Parathyroid adenoma (tissue), 2 donors: ENCODE results near the gene MRPL54.

Experiments used
- H2AFZ ChIP-seq: fragments of 300-600 bp; sonication (generic); one replicate; pipeline ENCODE4 v1.7.0; 2017; ENCODE audit warnings: antibody characterized with exemption, mild to moderate bottlenecking
- H3K27ac ChIP-seq: fragments of 300-600 bp; sonication (generic); one replicate; pipeline ENCODE4 v1.7.0; 2017
- H3K27me3 ChIP-seq: fragments of 300-600 bp; sonication (generic); one replicate; pipeline ENCODE4 v1.7.0; 2017; ENCODE audit warnings: low read length; ENCODE audit not compliant: control insufficient read depth, insufficient read depth
- H3K36me3 ChIP-seq: fragments of 300-600 bp; sonication (generic); one replicate; pipeline ENCODE4 v1.7.0; 2017; ENCODE audit warnings: low read length; ENCODE audit not compliant: control insufficient read depth, insufficient read depth
- H3K4me1 ChIP-seq: fragments of 300-600 bp; sonication (generic); one replicate; pipeline ENCODE4 v1.7.0; 2017; ENCODE audit warnings: control low read depth
- H3K4me2 ChIP-seq: fragments of 300-600 bp; sonication (generic); one replicate; pipeline ENCODE4 v1.7.0; 2017; ENCODE audit warnings: low read length
- H3K4me3 ChIP-seq: fragments of 300-600 bp; sonication (generic); one replicate; pipeline ENCODE4 v1.7.0; 2017; ENCODE audit warnings: low read depth, low read length
- H3K79me2 ChIP-seq: fragments of 300-600 bp; sonication (generic); one replicate; pipeline ENCODE4 v1.7.0; 2017; ENCODE audit warnings: control low read depth
- H3K9ac ChIP-seq: fragments of 300-600 bp; sonication (generic); one replicate; pipeline ENCODE4 v1.7.0; 2017; ENCODE audit warnings: mild to moderate bottlenecking
- H3K9me3 ChIP-seq: fragments of 300-600 bp; sonication (generic); one replicate; pipeline ENCODE4 v1.7.0; 2017; ENCODE audit warnings: low read length; ENCODE audit not compliant: control insufficient read depth
- TF ChIP-seq, protein P1 (sequence below): fragments of 300-600 bp; sonication (generic); IDR thresholded peaks from one replicate; pipeline ENCODE4 v1.7.0; 2017; ENCODE audit warnings: antibody characterized with exemption, mild to moderate bottlenecking
- donor health status: primary hyperparathyroidism.

MRPL54 gene

DNA sequence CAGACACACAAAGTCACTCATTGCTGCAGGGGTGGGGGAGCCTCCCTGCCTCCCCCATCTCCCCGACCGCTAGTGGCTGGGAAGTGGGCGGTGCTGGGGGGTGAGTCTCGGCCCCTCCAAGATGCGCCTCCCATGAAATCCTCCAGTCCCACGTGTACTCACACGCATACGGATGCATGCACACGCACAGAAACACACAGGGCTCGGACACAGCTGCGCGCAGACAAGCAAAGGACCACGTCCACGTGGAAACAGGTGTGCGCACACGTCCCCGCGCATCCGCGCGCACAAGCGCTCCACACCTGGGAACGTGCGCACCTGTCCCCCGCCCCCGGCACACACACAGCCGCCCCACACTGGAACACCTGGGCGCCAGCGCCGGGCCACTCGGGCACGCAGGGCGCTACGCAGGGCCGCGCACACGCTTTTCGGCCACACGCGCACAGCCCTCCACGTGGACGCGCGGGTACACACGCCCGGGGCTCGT is 23.0 kb downstream of the MRPL54 start:
- H3K27ac ChIP-seq, result no peak overlapping the region
- H2AFZ ChIP-seq, result peak overlapping the region; percentile 46
- no peak overlapping the region for H3K4me3 ChIP-seq
- no peak overlapping the region for H3K9ac ChIP-seq
- H3K36me3 ChIP-seq, result no peaks in the 10 kb centered on the region
- H3K27me3 ChIP-seq, result no peaks in the 10 kb centered on the region
- peak overlapping the region; percentile 9 for H3K4me2 ChIP-seq
- H3K9me3 ChIP-seq, result no peaks in the 10 kb centered on the region
- no peaks in the 10 kb centered on the region for H3K4me1 ChIP-seq
- TF ChIP-seq, protein P1, sequence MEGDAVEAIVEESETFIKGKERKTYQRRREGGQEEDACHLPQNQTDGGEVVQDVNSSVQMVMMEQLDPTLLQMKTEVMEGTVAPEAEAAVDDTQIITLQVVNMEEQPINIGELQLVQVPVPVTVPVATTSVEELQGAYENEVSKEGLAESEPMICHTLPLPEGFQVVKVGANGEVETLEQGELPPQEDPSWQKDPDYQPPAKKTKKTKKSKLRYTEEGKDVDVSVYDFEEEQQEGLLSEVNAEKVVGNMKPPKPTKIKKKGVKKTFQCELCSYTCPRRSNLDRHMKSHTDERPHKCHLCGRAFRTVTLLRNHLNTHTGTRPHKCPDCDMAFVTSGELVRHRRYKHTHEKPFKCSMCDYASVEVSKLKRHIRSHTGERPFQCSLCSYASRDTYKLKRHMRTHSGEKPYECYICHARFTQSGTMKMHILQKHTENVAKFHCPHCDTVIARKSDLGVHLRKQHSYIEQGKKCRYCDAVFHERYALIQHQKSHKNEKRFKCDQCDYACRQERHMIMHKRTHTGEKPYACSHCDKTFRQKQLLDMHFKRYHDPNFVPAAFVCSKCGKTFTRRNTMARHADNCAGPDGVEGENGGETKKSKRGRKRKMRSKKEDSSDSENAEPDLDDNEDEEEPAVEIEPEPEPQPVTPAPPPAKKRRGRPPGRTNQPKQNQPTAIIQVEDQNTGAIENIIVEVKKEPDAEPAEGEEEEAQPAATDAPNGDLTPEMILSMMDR, result no peak
- H3K79me2 ChIP-seq, result no peaks in the 10 kb centered on the region

DNA sequence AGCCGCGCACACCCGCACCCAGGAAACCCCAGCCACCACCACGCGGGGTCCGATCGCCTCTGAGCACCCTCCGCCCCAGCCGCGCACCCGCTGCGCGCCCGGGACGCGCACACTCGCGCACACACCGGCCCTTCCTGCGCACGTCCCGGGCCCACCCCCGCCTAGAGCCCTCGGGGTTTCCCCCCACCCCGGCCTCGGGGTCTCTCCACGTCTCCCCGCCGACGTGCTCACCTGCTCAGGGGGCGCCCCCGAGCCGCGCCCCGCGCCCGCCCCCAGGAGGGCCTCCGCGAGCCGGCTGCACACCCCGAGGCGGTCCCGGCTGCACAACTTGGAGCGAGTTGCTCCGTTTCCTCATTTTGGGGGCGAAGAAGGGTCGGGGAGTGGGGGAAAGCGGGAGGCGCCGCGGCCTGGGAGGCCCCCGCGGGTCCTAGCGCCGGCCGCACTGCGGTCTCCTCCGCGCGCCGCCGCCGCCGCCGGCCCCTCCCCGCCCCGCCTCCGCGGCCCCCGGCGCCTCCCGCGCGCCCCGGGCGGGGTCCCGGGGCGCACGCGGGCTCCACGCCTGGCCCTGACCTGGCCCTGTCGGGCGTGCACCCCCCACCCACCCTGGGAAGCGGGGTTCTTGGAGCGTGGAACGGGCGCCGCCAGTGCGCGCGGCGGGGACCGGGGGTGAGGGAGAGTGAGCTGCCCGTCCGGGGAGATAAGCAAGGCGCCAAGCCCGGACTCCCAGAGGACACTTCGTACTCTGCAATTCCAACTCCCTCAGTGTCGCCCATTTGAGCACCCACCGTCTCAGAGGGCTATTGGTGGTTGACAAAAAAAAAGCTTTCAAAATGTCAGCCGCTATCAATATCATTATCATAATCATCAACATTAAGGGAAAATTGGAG is 23.7 kb downstream of the MRPL54 start, which contains the start of gene MATK:
Gene MATK (minus strand): TSS at position 444 of the 887 bp plus-strand sequence. CDS start 1,246 bp downstream, outside the sequence.
- Histone ChIP-seq H2AFZ (peak within 1 kb of the TSS; percentile 46), H3K27me3 (no peaks in the 10 kb centered on the region), H3K36me3 (no peaks in the 10 kb centered on the region), H3K9ac (no peak within 1 kb of the TSS), H3K79me2 (no peaks in the 10 kb centered on the region), H3K4me2 (peak within 1 kb of the TSS; percentile 9), H3K4me1 (no peaks in the 10 kb centered on the region), H3K9me3 (no peaks in the 10 kb centered on the region), H3K27ac (no peak within 1 kb of the TSS), H3K4me3 (no peak within 1 kb of the TSS)
- TF ChIP-seq, protein P1, result no peak

DNA sequence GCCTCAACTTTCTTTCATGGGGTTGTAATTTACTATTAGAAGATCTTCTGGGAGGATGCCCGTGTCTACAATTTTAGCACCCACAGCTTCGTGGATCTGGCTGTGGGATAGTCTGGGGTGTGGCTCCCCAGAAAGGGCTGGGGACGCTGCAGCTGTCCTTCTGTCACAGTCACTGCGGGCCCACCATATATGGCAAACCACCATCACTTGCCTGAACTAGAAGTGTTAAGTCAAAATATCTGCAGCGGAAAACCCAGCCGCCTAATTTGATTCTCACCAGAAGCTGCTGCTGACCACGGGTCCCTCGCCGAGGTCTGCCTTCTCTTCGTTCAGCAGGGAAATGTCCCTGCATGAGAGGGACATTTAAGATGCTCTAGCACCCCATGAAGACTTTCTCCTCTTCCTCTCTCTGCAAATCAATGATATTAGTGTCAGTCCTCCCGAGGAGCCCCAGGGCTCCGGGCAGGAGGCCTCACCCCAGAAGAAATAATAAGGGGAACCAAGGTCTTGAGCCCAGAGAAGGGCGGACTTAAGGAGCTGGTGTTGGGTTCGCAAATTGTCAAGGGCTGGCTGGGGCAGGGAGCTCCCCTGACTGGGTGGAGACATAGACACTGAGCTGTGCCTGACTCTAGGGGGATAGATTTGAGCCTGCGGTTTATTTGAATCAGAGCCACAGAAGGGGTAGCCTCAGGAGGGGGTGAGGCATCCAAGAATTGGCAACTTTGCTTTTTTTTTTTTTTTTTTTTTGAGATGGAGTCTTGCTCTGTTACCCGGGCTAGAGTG is 26.7 kb downstream of the MRPL54 start:
- Histone ChIP-seq H3K79me2 (no peaks in the 10 kb centered on the region), H3K4me2 (no peak overlapping the region), H3K27ac (no peak overlapping the region), H3K4me1 (no peaks in the 10 kb centered on the region), H3K9ac (no peak overlapping the region), H3K36me3 (no peaks in the 10 kb centered on the region), H3K4me3 (no peak overlapping the region), H3K9me3 (no peaks in the 10 kb centered on the region), H3K27me3 (no peaks in the 10 kb centered on the region), H2AFZ (no peak overlapping the region)
- TF ChIP-seq, protein P1, result no peak

DNA sequence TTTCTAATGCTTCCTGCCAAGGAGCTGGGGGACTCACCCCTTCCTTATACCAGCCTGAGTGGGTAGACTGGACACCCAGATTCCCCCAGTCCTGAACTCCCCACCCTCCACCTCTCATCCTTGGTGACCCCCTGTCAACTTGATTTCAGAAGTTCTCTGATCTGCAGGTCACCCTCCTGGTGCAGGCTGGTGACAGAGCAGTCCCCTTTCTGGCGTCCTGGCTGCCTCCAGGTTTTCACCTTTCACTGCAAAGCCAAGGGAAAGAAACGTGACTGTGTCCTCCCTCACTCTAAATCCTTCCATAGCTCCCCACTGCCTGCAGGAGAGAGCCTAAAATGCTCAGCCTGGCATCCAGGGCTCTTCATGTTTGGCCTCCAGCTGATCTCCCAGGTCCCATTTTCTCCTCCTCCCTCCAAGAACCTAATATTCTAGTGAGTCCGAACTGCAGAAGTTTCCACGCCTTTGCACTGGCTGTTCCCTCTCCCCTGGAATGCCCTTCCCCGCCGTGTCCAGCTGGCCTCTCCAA is 27.8 kb downstream of the MRPL54 start:
- Histone ChIP-seq H3K4me1 (no peaks in the 10 kb centered on the region), H3K9ac (no peak overlapping the region), H3K27ac (no peak overlapping the region), H3K79me2 (no peaks in the 10 kb centered on the region), H3K9me3 (no peaks in the 10 kb centered on the region), H2AFZ (no peak overlapping the region), H3K36me3 (no peaks in the 10 kb centered on the region), H3K27me3 (no peaks in the 10 kb centered on the region), H3K4me3 (no peak overlapping the region), H3K4me2 (no peak overlapping the region)
- TF ChIP-seq, protein P1, result no peak
